SK-N-SH (cell line): ENCODE measurements around the gene AKR1D1.
"Not testable (repeated sequence)": the region's sequence is repeated elsewhere in the genome, so short reads cannot be mapped to it uniquely, and the experiment has no call there.

Experiments
- CTCF ChIP-seq: fragments of 200-600 bp; sonication (generic); IDR thresholded peaks from 2 replicates; pipeline ENCODE4 v1.6.1; 2017; ENCODE audit warnings: antibody characterized with exemption, mild to moderate bottlenecking, moderate library complexity
- MAX ChIP-seq: IDR thresholded peaks from 2 replicates; pipeline ENCODE4 v1.4.0; 2012; ENCODE audit warnings: low read depth
- POLR2AphosphoS5 ChIP-seq: IDR thresholded peaks from 2 replicates; pipeline ENCODE4 v1.6.1; 2012; ENCODE audit warnings: low read depth, low read length
- RAD21 ChIP-seq: IDR thresholded peaks from 2 replicates; pipeline ENCODE4 v1.6.1; 2012; ENCODE audit warnings: mild to moderate bottlenecking, low read length
- REST ChIP-seq: IDR thresholded peaks from 2 replicates; pipeline ENCODE4 v1.6.1; 2012; ENCODE audit warnings: mild to moderate bottlenecking, low read depth, low read length, moderate library complexity
- RFX5 ChIP-seq: IDR thresholded peaks from 2 replicates; pipeline ENCODE4 v1.6.1; 2012; ENCODE audit warnings: mild to moderate bottlenecking, improper control_type of control experiment, low read length
- YY1 ChIP-seq: IDR thresholded peaks from 2 replicates; pipeline ENCODE4 v1.4.0; 2012; ENCODE audit warnings: low read depth, mild to moderate bottlenecking

GRCh38 chr7:138146221-138146620 lies 70.0 kb downstream of the AKR1D1 start:
- TF ChIP-seq CTCF, RFX5, POLR2AphosphoS5, YY1, REST, MAX, RAD21: not testable (repeated sequence)
